Measurements from ENCODE around the gene STARD4.

The STARD4 gene

DNA sequence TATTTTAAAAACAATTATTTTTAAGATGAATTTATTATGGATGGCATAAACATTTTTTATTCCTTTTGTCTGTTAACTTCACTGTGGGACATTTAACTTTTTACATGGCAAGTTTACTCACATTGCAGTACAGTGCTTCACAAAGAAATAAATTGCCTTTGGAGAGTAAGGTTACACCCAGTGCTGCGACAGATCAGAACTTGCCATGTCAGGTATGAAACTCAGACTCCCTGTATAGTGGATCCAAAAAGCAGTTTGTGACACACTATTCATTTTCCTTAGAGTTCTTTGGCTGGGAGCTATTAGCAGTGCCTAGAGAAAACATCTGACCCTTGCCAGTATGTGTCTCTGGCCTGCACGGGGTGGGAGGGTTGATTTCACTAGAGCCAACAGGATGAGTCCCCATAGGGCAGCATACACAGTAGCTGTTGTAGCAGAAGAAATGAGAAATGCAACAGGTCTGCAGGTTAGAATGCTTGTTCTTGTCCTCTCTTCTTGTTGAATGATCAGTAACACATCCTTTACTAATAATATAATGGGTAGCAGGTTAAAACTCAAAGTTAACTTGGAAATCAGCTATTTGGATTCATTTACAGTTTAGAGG, 42.9 kb downstream of the STARD4 start:
- no peak for DNase-seq

DNA sequence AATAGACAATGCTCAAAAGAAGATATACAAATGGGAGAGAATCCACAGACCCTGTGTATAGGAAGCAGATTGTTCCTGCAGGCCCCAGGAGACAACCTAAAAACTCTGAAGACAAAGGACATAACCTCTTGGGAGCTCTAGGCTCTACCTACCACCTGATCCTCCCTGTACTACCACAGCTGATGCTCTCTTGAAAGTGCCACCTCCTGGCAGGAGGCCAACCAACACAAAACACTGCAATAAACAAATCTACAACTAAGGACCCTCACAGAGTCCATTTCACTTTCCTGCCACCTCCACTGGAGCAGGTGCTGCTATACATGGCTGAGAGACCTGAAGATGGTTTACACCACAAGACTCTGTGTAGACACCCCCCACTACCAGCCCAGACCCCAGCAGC, 49.0 kb downstream of the STARD4 start:
- no peak for DNase-seq

DNA sequence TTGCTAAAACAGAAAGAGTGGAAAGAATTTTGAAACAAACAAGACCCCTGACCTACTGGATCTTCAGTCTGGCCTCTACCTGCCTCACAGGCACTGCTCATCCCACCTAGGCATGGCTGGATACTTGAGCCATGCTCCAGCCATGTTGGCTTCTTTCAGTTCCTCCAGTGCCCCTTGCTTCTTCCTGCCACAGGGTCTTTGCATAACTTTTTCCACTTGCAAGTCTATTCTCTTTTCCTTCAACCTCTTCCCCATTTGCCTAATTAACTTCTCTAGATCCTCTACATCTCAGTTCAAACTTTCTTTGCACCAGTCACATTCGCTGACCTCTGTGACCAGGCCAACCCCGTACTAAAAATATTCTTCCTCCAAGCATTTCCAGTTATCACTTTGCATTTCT, 50.4 kb downstream of the STARD4 start:
- DNase-seq: no peak

DNA sequence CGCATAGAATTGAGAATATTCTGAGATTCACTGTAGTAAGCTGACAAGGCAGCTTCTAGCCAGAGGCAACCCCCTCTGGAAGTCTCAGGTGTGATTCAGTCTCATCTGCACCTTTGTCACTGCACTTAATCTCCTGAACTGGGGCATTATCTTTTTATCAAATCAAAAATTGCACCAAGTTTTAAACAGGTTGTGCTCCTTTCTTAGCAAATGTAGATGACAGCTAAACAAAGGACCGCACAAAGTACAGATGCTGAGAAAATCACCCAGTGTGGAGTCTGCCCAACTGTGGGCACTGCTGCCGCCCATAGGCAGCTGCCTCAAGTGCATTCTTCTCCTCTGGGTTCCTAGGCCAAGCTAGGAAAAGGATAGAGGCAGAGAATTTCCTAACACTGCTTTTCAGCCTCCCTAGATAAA, 51.1 kb downstream of the STARD4 start:
- no peak for DNase-seq

DNA sequence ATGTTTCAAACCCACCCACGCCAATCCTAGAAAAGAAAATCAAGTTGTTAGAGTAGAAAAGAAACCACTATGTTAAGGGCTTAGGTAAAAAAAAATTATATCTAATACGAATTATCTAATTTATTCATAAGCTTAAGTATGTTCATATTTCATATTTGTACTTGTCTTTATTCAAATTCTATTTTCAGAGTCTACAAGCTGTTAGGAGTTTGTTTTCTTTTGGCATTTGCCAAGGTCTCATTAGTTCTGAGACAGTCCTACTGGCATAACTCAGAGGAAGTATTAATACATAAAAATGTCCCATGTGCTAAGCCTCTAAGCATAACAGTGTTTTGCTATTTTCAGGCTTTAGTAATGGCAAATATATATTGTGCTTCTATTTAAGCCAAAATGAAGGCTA, 57.6 kb downstream of the STARD4 start:
- DNase-seq: no peak

DNA sequence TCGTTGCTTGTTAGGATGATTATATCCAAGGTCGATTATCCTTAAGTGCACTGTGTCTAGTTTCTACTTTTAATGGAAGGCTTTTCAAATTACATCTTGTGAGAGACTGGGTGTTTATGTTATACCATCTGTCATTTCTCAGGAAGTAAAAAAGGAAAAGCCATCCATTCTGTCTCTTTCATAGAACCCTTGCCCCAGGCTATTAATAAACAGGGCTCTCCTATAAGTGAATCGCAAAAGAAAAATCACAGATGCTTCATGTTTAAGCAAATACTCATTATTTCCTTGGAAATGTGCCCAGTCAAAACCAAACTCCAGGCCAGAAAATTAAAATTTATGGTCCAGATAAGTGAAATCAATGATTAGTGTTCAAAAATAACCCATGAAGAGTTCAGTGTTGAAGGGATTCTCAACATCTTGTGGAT, 58.1 kb downstream of the STARD4 start:
- no peak for DNase-seq

DNA sequence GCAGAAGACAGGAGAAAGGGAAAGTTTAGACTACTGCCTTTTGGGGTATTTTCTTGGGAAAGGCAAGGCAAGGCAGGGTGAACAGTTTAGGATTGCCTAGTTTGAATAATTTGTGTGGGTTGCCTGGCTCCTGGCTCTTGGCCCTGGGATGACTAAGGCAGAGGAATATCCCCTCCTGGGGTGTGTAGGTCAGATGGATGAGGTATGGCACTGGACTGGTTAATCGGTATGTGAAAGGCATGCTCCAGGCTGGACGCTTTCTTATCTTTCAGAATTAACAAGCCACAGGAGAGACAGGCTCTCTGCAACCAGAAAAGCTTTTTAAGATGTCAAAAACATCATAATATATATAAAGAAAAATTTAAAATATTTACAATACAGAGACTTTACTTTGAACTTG, 58.6 kb downstream of the STARD4 start:
- no peak for DNase-seq

DNA sequence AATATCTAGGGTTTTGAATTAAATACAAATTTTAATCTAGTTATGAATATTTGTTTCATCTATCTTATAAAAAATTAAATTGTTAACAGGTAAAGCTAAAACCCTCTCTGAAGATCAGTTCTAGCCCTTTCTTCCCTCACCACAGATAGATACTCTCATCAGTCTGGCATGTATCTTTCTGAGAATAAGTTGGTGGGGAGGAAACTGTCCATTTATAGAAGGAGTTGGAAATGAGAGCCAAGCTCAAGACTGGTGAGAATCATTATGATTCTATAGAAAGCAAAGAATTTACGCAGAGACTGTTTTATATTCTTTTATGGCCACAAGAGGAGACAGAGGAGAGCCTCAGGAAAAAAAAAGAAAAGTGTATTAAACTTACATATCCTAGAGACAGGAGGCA, 59.0 kb downstream of the STARD4 start:
- DNase-seq: no peak

DNA sequence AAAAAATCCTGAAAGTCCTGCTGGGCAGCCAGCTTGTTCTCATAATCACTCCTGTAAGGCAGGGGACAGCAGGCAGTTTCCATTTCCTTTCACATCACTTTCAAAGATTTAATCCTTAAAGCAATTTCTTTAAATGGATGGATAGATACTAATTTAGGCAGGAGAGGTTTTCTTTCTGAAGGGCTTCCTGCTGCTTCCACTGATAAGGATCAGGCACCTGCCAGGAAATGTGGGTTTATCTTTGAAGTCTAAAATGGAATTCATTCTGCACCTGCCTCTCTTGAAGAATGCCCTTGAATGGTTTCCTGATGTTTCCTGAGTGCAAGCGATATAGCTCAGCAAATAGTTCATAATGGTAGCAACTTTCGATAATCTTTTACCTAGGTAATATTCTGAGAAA, 64.5 kb downstream of the STARD4 start:
- DNase-seq: no peak

DNA sequence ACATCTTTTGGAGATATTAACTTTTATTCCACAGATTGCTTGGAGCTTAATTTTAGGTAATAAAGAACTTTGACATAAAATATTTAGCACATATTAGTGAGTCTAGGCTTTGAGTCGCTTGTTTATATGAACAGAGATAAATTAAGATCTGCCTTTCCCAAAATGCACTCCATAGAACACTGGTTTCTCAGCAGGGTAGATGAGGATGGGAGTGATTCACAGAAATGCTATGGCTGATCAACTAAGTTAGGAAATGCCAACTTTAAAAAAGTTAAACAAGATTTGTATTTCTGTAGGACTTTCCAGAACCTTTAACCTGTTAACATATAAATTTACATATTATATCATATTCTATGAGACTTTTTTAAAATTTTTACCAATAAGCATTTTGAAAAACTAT, 65.2 kb downstream of the STARD4 start:
- DNase-seq: no peak
